GM19238 (cell line): ENCODE measurements around the gene ZNF578.
"Not testable (repeated sequence)": the region's sequence is repeated elsewhere in the genome, so short reads cannot be mapped to it uniquely, and the experiment has no call there.

Experiments used
- DNase-seq: peaks from one replicate; pipeline ENCODE4 v3.0.0; 2011; ENCODE audit warnings: low spot score; ENCODE audit not compliant: insufficient read length

The ZNF578 gene

DNA sequence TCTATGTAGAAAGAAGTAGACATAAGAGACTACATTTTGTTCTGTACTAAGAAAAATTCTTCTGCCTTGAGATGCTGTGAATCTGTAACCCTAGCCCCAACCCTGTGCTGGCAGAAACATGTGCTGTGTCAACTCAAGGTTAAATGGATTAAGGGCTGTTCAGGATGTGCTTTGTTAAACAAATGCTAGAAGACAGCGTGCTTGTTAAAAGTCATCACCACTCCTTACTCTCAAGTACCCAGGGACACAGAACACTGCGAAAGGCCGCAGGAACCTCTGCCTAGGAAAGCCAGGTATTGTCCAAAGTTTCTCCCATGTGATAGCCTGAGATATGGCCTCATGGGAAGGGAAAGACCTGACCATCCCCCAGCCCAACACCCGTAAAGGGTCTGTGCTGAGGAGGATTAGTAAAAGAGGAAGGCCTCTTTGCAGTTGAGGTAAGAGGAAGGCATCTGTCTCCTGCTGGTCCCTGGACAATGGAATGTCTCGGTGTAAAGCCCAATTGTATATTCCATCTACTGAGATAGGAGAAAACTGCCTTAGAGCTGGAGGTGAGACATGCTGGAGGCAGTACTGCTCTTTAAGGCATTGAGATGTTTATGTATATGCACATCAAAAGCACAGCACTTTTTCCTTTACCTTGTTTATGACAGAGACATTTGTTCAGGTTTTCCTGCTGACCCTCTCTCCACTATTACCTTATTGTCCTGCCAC, 105.5 kb downstream of the ZNF578 start:
- not testable (repeated sequence) for DNase-seq

- not testable (repeated sequence) for DNase-seq
These were observed 108.3 kb downstream of the ZNF578 start for GRCh38 chr19:52561611-52562010.
